HFFc6 (cell line): Measurements from ENCODE around the gene RRP9. TPM values are rescaled to one million over a fixed set of nuclear protein-coding genes. Genes with fewer than 3 reads are reported as not detected.

Source experiments
- DNase-seq: peaks from one replicate; pipeline ENCODE4 v3.0.0-alpha.2; 2018
- H3K27ac Mint-ChIP-seq: 2 replicates; pipeline ENCODE4 v1.8.0; 2020; ENCODE audit warnings: mild to moderate bottlenecking, mixed read lengths
- H3K27me3 Mint-ChIP-seq: 2 replicates; pipeline ENCODE4 v1.8.0; 2021; ENCODE audit warnings: mild to moderate bottlenecking, moderate library complexity, mixed read lengths; ENCODE audit not compliant: insufficient read depth
- H3K36me3 Mint-ChIP-seq: 2 replicates; pipeline ENCODE4 v1.8.0; 2021; ENCODE audit warnings: low read depth, mixed read lengths
- H3K4me1 Mint-ChIP-seq: 2 replicates; pipeline ENCODE4 v1.8.0; 2020; ENCODE audit warnings: low read depth, mixed read lengths
- H3K4me3 Mint-ChIP-seq: 2 replicates; pipeline ENCODE4 v1.8.0; 2020; ENCODE audit warnings: mild to moderate bottlenecking, moderate library complexity, mixed read lengths
- H3K9me3 Mint-ChIP-seq: 2 replicates; pipeline ENCODE4 v1.8.0; 2020; ENCODE audit warnings: mild to moderate bottlenecking, mixed read lengths
- total RNA-seq, 6 experiments: library from RNA; stranded (reverse); fragmentation: NEBNext Ultra II Directional; extraction: Animal tissue kit (Norgen Biotek cat#: 25700); gene quantifications; 2 replicates in 1 of 6; 3 replicates in 5 of 6; pipeline ENCODE4 v1.2.3, GENCODE V29; 2021
- TF ChIP-seq, protein P1 (sequence below): fragments of 200-600 bp; sonication (generic); IDR thresholded peaks from 2 replicates; pipeline ENCODE4 v1.5.0; 2021; ENCODE audit warnings: antibody characterized with exemption, mild to moderate bottlenecking

The RRP9 gene
- total RNA-seq, 6 experiments from 2014 or later: 30.0 to 36.6 (median 32.5) TPM

DNA sequence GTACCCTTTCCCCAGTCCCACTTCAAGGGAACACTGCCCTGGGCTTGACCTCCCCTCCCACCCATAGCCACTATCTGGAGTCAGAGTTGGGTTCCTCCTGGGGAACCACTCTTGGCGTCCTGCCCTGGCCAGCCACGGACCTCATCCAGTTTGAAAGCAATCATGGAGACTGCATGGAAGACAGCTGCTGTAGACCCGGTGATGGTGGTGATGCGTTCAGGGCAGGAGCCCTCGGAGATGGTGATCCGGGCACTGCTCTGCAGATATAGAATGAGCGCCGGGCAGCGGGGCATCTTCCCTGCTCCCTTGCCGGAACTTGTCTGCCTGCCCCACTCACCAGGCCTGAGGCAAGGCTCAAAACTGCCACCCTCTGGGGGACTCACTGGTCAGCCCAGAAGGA lies 18.7 kb upstream of the RRP9 start:
- no peak overlapping the region for H3K4me3 Mint-ChIP-seq
- H3K9me3 Mint-ChIP-seq: no peaks in the 10 kb centered on the region
- H3K36me3 Mint-ChIP-seq: peaks cover 5% of the 10 kb centered on the region; the same call in 1 of the 2 replicates
- peaks cover 16% of the 10 kb centered on the region for H3K4me1 Mint-ChIP-seq
- no peak for DNase-seq
- H3K27ac Mint-ChIP-seq: no peak overlapping the region
- TF ChIP-seq, protein P1, sequence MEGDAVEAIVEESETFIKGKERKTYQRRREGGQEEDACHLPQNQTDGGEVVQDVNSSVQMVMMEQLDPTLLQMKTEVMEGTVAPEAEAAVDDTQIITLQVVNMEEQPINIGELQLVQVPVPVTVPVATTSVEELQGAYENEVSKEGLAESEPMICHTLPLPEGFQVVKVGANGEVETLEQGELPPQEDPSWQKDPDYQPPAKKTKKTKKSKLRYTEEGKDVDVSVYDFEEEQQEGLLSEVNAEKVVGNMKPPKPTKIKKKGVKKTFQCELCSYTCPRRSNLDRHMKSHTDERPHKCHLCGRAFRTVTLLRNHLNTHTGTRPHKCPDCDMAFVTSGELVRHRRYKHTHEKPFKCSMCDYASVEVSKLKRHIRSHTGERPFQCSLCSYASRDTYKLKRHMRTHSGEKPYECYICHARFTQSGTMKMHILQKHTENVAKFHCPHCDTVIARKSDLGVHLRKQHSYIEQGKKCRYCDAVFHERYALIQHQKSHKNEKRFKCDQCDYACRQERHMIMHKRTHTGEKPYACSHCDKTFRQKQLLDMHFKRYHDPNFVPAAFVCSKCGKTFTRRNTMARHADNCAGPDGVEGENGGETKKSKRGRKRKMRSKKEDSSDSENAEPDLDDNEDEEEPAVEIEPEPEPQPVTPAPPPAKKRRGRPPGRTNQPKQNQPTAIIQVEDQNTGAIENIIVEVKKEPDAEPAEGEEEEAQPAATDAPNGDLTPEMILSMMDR: no peak
- H3K27me3 Mint-ChIP-seq: no peaks in the 10 kb centered on the region; the same call in 1 of the 2 replicates

DNA sequence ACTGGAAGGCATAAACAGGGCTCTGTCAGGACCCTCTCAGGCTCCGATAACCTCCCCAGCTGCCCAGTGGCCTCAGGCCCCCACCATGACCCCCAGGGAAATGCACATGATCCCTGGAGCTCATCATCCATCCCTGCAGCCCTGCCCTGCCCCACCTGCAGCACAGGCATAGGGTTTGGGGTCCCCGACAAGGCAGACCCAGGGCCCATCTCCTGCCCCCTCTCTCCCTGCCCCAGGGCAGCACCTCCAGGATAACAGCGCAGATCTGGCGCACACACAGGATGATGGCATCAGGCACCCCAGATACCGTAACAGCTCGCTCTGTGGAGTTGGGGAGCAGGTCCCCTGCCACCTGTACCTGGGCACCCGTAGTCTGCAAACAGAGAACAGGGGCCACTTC lies 17.9 kb upstream of the RRP9 start:
- TF ChIP-seq, protein P1: no peak
- Mint-ChIP-seq H3K4me3 (no peak overlapping the region), H3K36me3 (peaks cover 5% of the 10 kb centered on the region; the same call in 1 of the 2 replicates), H3K4me1 (peaks cover 8% of the 10 kb centered on the region), H3K27me3 (no peaks in the 10 kb centered on the region; the same call in none of the 2 replicates), H3K9me3 (no peaks in the 10 kb centered on the region), H3K27ac (no peak overlapping the region)
- no peak for DNase-seq

- TF ChIP-seq, protein P1: no peak
- no peak for DNase-seq
- Mint-ChIP-seq H3K27me3 (no peaks in the 10 kb centered on the region; the same call in none of the 2 replicates), H3K4me3 (no peak overlapping the region), H3K9me3 (no peaks in the 10 kb centered on the region), H3K36me3 (peaks cover 5% of the 10 kb centered on the region; the same call in 1 of the 2 replicates), H3K4me1 (peaks cover 10% of the 10 kb centered on the region), H3K27ac (no peak overlapping the region)
Observed at GRCh38 chr3:51958603-51959521, 17.2 kb upstream of the RRP9 start.

- Mint-ChIP-seq H3K4me1 (peaks cover 16% of the 10 kb centered on the region), H3K36me3 (peaks cover 5% of the 10 kb centered on the region; the same call in 1 of the 2 replicates), H3K9me3 (no peaks in the 10 kb centered on the region), H3K27ac (no peak overlapping the region), H3K4me3 (no peak overlapping the region), H3K27me3 (no peaks in the 10 kb centered on the region; the same call in none of the 2 replicates)
- TF ChIP-seq, protein P1: peak; percentile 45
- DNase-seq: no peak
Observed at GRCh38 chr3:51957520-51958205, 16.0 kb upstream of the RRP9 start.

- H3K27me3 Mint-ChIP-seq: no peaks in the 10 kb centered on the region; the same call in none of the 2 replicates
- H3K9me3 Mint-ChIP-seq: no peaks in the 10 kb centered on the region
- TF ChIP-seq, protein P1: peak; percentile 61
- no peak for DNase-seq
- H3K27ac Mint-ChIP-seq: no peak overlapping the region
- no peak overlapping the region for H3K4me3 Mint-ChIP-seq
- H3K36me3 Mint-ChIP-seq: peaks cover 5% of the 10 kb centered on the region; the same call in 1 of the 2 replicates
- H3K4me1 Mint-ChIP-seq: peaks cover 20% of the 10 kb centered on the region
Observed at GRCh38 chr3:51955893-51956770, 14.4 kb upstream of the RRP9 start.
